Endothelial cell (in vitro differentiated cells): Measurements from ENCODE around the gene CHST11. TPM values are rescaled to one million over a fixed set of nuclear protein-coding genes. Genes with fewer than 3 reads are reported as not detected.

Experiments
- DNase-seq: peaks from one replicate; pipeline ENCODE4 v3.0.0; 2021; ENCODE audit warnings: low spot score
- H3K27ac Mint-ChIP-seq: one replicate; pipeline ENCODE4 v1.8.0; 2021; ENCODE audit warnings: mixed read lengths, inconsistent platforms; ENCODE audit not compliant: unreplicated experiment
- H3K27me3 Mint-ChIP-seq: one replicate; pipeline ENCODE4 v1.8.0; 2021; ENCODE audit warnings: mild to moderate bottlenecking, moderate library complexity, mixed read lengths, inconsistent platforms; ENCODE audit not compliant: unreplicated experiment
- H3K36me3 Mint-ChIP-seq: one replicate; pipeline ENCODE4 v1.8.0; 2021; ENCODE audit warnings: mild to moderate bottlenecking, low read depth, mixed read lengths, inconsistent platforms; ENCODE audit not compliant: unreplicated experiment
- H3K4me1 Mint-ChIP-seq: one replicate; pipeline ENCODE4 v1.8.0; 2021; ENCODE audit warnings: mild to moderate bottlenecking, mixed read lengths, inconsistent platforms; ENCODE audit not compliant: unreplicated experiment
- H3K4me3 Mint-ChIP-seq: one replicate; pipeline ENCODE4 v1.8.0; 2021; ENCODE audit warnings: mild to moderate bottlenecking, mixed read lengths, inconsistent platforms; ENCODE audit not compliant: unreplicated experiment
- H3K9me3 Mint-ChIP-seq: one replicate; pipeline ENCODE4 v1.8.0; 2021; ENCODE audit warnings: mixed read lengths, inconsistent platforms; ENCODE audit not compliant: unreplicated experiment
- CTCF ChIP-seq: fragments of 200-600 bp; sonication (generic); IDR thresholded peaks from one replicate; pipeline ENCODE4 v1.5.0; 2021; ENCODE audit warnings: antibody characterized with exemption; ENCODE audit not compliant: unreplicated experiment
- total RNA-seq: library from RNA; stranded (reverse); fragmentation: NEBNext Ultra II Directional; extraction: Animal tissue kit (Norgen Biotek cat#: 25700); gene quantifications from one replicate; pipeline ENCODE4 v1.2.1, GENCODE V29; 2021; ENCODE audit not compliant: unreplicated experiment

CHST11 gene
- total RNA-seq, 1 donor from 2014 or later: 11.8 TPM

- Mint-ChIP-seq H3K4me1 (peaks cover 5% of the 10 kb centered on the region), H3K4me3 (no peak overlapping the region), H3K9me3 (no peaks in the 10 kb centered on the region), H3K27ac (no peak overlapping the region), H3K36me3 (peaks cover under 1% of the 10 kb centered on the region), H3K27me3 (peaks cover 1% of the 10 kb centered on the region)
- DNase-seq: no peak
- no peak for TF ChIP-seq CTCF
Observed at GRCh38 chr12:104786352-104786751, 329.6 kb downstream of the CHST11 start.

GRCh38 chr12:104788840-104789271, 332.1 kb downstream of the CHST11 start:
- DNase-seq: no peak
- H3K36me3 Mint-ChIP-seq: no peaks in the 10 kb centered on the region
- peaks cover 5% of the 10 kb centered on the region for H3K4me1 Mint-ChIP-seq
- no peaks in the 10 kb centered on the region for H3K9me3 Mint-ChIP-seq
- H3K4me3 Mint-ChIP-seq: peak overlapping the region; percentile 17
- peaks cover 1% of the 10 kb centered on the region for H3K27me3 Mint-ChIP-seq
- TF ChIP-seq CTCF: no peak
- peak overlapping the region; percentile 21 for H3K27ac Mint-ChIP-seq

GRCh38 chr12:104790296-104791125, 333.8 kb downstream of the CHST11 start:
- peak; percentile 60 for DNase-seq
- peak; percentile 68 for TF ChIP-seq CTCF
- Mint-ChIP-seq H3K27ac (no peak overlapping the region), H3K36me3 (no peaks in the 10 kb centered on the region), H3K4me3 (no peak overlapping the region), H3K9me3 (no peaks in the 10 kb centered on the region), H3K27me3 (peaks cover 1% of the 10 kb centered on the region), H3K4me1 (peaks cover 5% of the 10 kb centered on the region)

GRCh38 chr12:104792570-104792969, 335.8 kb downstream of the CHST11 start:
- Mint-ChIP-seq H3K36me3 (no peaks in the 10 kb centered on the region), H3K4me3 (no peak overlapping the region), H3K4me1 (peaks cover 5% of the 10 kb centered on the region), H3K9me3 (no peaks in the 10 kb centered on the region), H3K27ac (no peak overlapping the region), H3K27me3 (peaks cover 3% of the 10 kb centered on the region)
- DNase-seq: no peak
- TF ChIP-seq CTCF: no peak

GRCh38 chr12:104793285-104793684, 336.5 kb downstream of the CHST11 start:
- Mint-ChIP-seq H3K36me3 (no peaks in the 10 kb centered on the region), H3K4me1 (peaks cover 5% of the 10 kb centered on the region), H3K4me3 (no peak overlapping the region), H3K27ac (no peak overlapping the region), H3K27me3 (peaks cover 3% of the 10 kb centered on the region), H3K9me3 (no peaks in the 10 kb centered on the region)
- no peak for TF ChIP-seq CTCF
- DNase-seq: no peak
